Natural killer cell (primary cell): ENCODE results near the gene PGBD2. TPM values are rescaled to one million over a fixed set of nuclear protein-coding genes. Genes with fewer than 3 reads are reported as not detected.

ENCODE experiments used
- ATAC-seq, 3 donors: fragments of 150-1000 bp in 2 of 3; fragments of 200-7000 bp in 1 of 3; cut with Tn5 transposase; 1 replicate in 1 of 3; 2 replicates in 2 of 3; pipeline ENCODE4 v1.10.0; 2021; ENCODE audit warnings: mild to moderate bottlenecking in 2 of 3, moderate library complexity in 2 of 3
- DNase-seq, 2 donors: peaks; one replicate each; pipeline versions ENCODE4 v3.0.0 to v3.0.0-alpha.2; 2013 to 2021; ENCODE audit warnings: mixed read lengths in 1 of 2
- H3K27ac ChIP-seq: one replicate; pipeline ENCODE4 v1.5.1; 2013; ENCODE audit warnings: mild to moderate bottlenecking, low read length
- H3K27me3 ChIP-seq: one replicate; pipeline ENCODE4 v1.6.1; 2013; ENCODE audit warnings: low read length; ENCODE audit not compliant: control insufficient read depth, insufficient read depth
- H3K36me3 ChIP-seq: one replicate; pipeline ENCODE4 v1.6.1; 2013; ENCODE audit warnings: low read length; ENCODE audit not compliant: control insufficient read depth, insufficient read depth
- H3K4me1 ChIP-seq: one replicate; pipeline ENCODE4 v1.6.1; 2013; ENCODE audit warnings: low read length; ENCODE audit not compliant: control insufficient read depth, insufficient read depth
- H3K4me3 ChIP-seq: one replicate; pipeline ENCODE4 v1.5.1; 2013; ENCODE audit warnings: low read length
- H3K9me3 ChIP-seq: one replicate; pipeline ENCODE4 v1.6.1; 2013; ENCODE audit warnings: low read length; ENCODE audit not compliant: control insufficient read depth, insufficient read depth
- H3K27ac Mint-ChIP-seq, 2 donors: one replicate each; pipeline ENCODE4 v1.8.0; 2022; ENCODE audit warnings: mild to moderate bottlenecking in 2 of 2, mixed read lengths in 2 of 2, moderate library complexity in 1 of 2
- H3K27me3 Mint-ChIP-seq, 2 donors: one replicate each; pipeline ENCODE4 v1.8.0; 2022; ENCODE audit warnings: low read depth in 2 of 2, mixed read lengths in 2 of 2
- H3K36me3 Mint-ChIP-seq: one replicate; pipeline ENCODE4 v1.8.0; 2022; ENCODE audit warnings: mixed read lengths
- H3K4me1 Mint-ChIP-seq, 2 donors: one replicate each; pipeline ENCODE4 v1.8.0; 2022; ENCODE audit warnings: mixed read lengths in 2 of 2
- H3K4me3 Mint-ChIP-seq: one replicate; pipeline ENCODE4 v1.8.0; 2022; ENCODE audit warnings: mild to moderate bottlenecking, moderate library complexity, mixed read lengths
- H3K9me3 Mint-ChIP-seq, 2 donors: one replicate each; pipeline ENCODE4 v1.8.0; 2022; ENCODE audit warnings: mixed read lengths in 2 of 2
- WGBS: methylation state at CpG from one replicate; pipeline ENCODE4 v1.1.7; 2013; ENCODE audit warnings: missing lambda C conversion rate; ENCODE audit not compliant: insufficient coverage; 5-methylcytosine and 5-hydroxymethylcytosine counted together
- intact Hi-C: fragments of 100-400 bp; cut with micrococcal nuclease; formaldehyde crosslinking; loops from one replicate; pipeline ENCODE4 v1.14.2; 2022
- total RNA-seq, 4 donors: library from RNA; stranded (reverse); fragments of 120-200 nt in 1 of 4; gene quantifications; one replicate each; pipeline versions ENCODE4 v1.2.3 to v1.2.4, GENCODE V29; 2013 to 2022
- TF ChIP-seq, protein P1 (sequence below): fragments of 200-600 bp; IDR thresholded peaks from one replicate; pipeline ENCODE4 v1.8.0; 2022; ENCODE audit warnings: antibody characterized with exemption

Gene PGBD2
- total RNA-seq, 3 donors from 2014 or later (not counting 1 experiment from before 2014, with no cell fraction given) = 3.1 to 9.2 (median 6.2) TPM

DNA sequence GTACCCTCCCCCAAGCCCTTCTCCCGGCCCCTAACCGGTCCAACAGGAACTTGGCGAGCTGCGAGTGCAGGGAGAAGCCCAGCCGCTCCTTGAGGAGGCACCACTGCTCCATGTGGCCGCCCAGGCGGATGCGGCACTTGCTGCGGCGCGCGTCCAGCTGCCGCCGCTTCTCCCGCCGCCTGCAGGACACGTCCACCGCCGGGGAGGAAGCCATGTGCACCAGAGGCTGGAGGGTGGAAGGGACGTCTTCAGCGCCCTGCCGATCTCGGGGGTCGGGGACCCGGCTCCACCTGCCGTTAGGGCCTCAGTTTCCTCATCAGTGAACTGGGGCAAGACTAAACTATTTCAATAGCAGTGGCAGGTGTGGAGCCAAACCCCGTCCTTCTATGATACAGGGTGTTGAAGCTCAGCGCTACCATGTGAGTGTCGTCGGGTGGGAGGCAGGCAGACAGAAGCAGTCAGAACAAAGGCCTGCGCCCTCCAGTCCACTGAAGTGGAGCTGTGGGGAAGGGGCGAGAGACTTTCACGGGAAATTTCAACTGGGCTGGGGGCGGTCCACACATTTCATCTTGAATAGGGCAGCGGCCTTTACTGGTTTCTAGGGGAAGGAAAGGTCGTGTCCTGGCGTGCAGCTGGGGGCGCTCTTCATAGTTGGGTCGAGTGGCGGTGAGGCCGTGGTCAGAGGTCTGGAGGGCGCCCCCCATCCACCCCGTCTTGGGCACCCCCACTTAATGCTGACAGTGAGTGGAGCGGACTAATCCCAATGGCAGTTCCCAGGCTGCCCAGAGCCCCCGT, 47.7 kb upstream of the PGBD2 start:
- no peaks in the 10 kb centered on the region for H3K36me3 Mint-ChIP-seq
- intact Hi-C loops = loop anchor here (1.0 kb wide), 2 partner anchors 20 to 32 kb away; partner anchors contain the start of gene ZNF672
- under 1% methylated on average over 45 of the region's 45 CpGs for WGBS
- H3K4me3 ChIP-seq = peak overlapping the region; percentile 53
- TF ChIP-seq, protein P1, sequence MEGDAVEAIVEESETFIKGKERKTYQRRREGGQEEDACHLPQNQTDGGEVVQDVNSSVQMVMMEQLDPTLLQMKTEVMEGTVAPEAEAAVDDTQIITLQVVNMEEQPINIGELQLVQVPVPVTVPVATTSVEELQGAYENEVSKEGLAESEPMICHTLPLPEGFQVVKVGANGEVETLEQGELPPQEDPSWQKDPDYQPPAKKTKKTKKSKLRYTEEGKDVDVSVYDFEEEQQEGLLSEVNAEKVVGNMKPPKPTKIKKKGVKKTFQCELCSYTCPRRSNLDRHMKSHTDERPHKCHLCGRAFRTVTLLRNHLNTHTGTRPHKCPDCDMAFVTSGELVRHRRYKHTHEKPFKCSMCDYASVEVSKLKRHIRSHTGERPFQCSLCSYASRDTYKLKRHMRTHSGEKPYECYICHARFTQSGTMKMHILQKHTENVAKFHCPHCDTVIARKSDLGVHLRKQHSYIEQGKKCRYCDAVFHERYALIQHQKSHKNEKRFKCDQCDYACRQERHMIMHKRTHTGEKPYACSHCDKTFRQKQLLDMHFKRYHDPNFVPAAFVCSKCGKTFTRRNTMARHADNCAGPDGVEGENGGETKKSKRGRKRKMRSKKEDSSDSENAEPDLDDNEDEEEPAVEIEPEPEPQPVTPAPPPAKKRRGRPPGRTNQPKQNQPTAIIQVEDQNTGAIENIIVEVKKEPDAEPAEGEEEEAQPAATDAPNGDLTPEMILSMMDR = peak; percentile 25
- no peaks in the 10 kb centered on the region for H3K27me3 ChIP-seq
- H3K4me3 Mint-ChIP-seq = peak overlapping the region; percentile 86
- no peaks in the 10 kb centered on the region for H3K9me3 Mint-ChIP-seq
- peak; percentile 41 to 64 (median 46) for ATAC-seq
- H3K4me1 Mint-ChIP-seq = peaks cover 39 to 51% of the 10 kb centered on the region in 2 donors
- peak overlapping the region; percentile 90 to 94 for H3K27ac Mint-ChIP-seq
- H3K4me1 ChIP-seq = peaks cover 68% of the 10 kb centered on the region
- no peaks in the 10 kb centered on the region for H3K27me3 Mint-ChIP-seq
- H3K27ac ChIP-seq = peak overlapping the region; percentile 92
- DNase-seq = peak; percentile 36 to 47
- no peaks in the 10 kb centered on the region for H3K9me3 ChIP-seq
- H3K36me3 ChIP-seq = peaks cover 3% of the 10 kb centered on the region

DNA sequence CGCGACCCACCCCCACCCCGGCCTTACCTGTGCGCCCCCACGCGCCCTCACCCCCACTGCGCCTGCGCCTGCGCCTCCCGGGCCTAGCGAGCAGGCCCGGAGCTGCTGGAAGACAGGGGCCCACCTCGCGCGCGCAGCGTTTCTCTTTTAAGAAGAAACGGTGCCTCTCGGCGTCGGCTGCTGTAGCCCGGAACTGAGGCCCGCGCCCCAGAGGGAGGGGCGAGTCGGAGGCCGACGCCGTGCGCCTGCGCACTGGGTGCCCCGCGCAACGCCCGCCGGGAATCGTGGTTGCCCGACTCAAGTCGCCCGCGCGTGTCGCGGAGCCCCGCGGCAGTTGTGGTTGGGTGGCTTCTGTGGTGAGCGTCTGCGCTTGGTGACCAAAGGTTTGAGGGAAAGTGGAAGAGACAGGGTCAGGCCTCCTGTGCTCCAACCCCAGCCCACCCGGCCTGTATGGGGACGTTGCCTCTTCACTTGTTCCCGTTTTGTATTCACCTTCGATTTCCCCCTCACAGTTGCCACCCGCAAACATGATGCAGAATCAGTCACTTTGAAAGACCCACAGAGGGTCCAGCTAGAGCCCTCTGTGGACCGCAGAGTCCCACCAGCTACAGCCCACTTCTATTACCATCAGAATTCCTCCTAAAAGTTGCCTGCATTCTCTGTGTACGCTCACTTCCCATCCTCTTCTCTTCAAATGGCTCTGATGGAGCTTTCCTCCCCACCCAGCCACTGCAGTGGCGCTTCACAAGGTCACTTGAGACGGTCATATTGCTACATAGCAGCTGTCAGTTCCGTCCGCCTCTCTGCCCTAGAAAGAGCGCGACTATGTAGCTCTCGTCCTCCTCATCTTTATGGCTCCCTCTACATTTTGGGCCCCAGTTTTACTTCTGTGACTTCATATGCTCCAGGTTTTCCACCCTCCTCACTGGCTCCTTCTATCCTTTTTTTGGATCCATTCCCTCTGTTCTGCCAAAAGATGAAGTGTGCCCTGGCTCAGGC, 46.8 kb upstream of the PGBD2 start, which contains the start of gene ZNF692:
ZNF692 (minus strand) TSS at position 195 of the 999 bp plus-strand sequence. CDS start 776 bp downstream, outside the sequence.
- Histone ChIP-seq H3K4me3 (peak within 1 kb of the TSS; percentile 66), H3K36me3 (peaks cover 3% of the 10 kb centered on the region), H3K4me1 (peaks cover 64% of the 10 kb centered on the region), H3K27me3 (no peaks in the 10 kb centered on the region), H3K27ac (peak within 1 kb of the TSS; percentile 92), H3K9me3 (no peaks in the 10 kb centered on the region)
- H3K4me3 Mint-ChIP-seq = peak within 1 kb of the TSS; percentile 86
- H3K9me3 Mint-ChIP-seq = no peaks in the 10 kb centered on the region
- H3K36me3 Mint-ChIP-seq = no peaks in the 10 kb centered on the region
- ATAC-seq (peak; percentile 85 to 94 (median 88)), DNase-seq (peak; percentile 95 to 98)
- intact Hi-C loops = loop anchor here (1.0 kb wide), 4 partner anchors 15 to 47 kb away; partner anchors contain the start of genes PGBD2 and ZNF672
- peak within 1 kb of the TSS; percentile 90 to 94 for H3K27ac Mint-ChIP-seq
- peaks cover 47 to 60% of the 10 kb centered on the region in 2 donors for H3K4me1 Mint-ChIP-seq
- TF ChIP-seq, protein P1 = peak; percentile 5
- WGBS = 8% methylated on average over 62 of the region's 62 CpGs
- no peaks in the 10 kb centered on the region for H3K27me3 Mint-ChIP-seq

DNA sequence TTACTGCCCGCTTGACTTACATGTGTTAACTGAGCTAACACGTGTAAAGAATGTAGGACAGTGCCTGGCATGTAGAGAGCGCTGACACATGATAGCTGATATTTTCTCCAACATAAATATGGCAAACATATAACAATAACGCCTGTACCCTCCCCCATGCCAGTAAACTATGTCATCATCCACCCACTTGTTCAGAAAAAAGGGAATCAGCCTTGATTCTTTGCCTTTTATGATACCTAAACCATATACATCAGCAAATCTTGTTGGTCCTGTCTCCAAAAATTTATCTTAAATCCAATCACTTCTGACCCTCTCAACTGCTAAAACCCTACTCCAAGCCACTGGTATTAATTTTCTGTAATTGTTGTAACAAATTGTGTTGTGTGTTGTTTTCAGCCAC, 46.0 kb upstream of the PGBD2 start:
- TF ChIP-seq, protein P1 = no peak
- Mint-ChIP-seq H3K9me3 (no peaks in the 10 kb centered on the region), H3K36me3 (no peaks in the 10 kb centered on the region), H3K27ac (peak overlapping the region; percentile 90 to 94), H3K4me3 (peak overlapping the region; percentile 86), H3K4me1 (peaks cover 48 to 61% of the 10 kb centered on the region in 2 donors), H3K27me3 (no peaks in the 10 kb centered on the region)
- peaks cover 3% of the 10 kb centered on the region for H3K36me3 ChIP-seq
- peak overlapping the region; percentile 92 for H3K27ac ChIP-seq
- ATAC-seq (no peak), DNase-seq (no peak)
- 98% methylated on average over 4 of the region's 4 CpGs for WGBS
- intact Hi-C loops = no loop called here
- no peaks in the 10 kb centered on the region for H3K27me3 ChIP-seq
- H3K4me3 ChIP-seq = no peak overlapping the region
- H3K4me1 ChIP-seq = peaks cover 57% of the 10 kb centered on the region
- no peaks in the 10 kb centered on the region for H3K9me3 ChIP-seq
